ENCODE data around the gene GRIN2A. TPM values are rescaled to one million over a fixed set of nuclear protein-coding genes. Genes with fewer than 3 reads are reported as not detected.

The GRIN2A gene
- total and polyA plus RNA-seq, 2 donors (not counting 1 experiment from before 2014, with no cell fraction given), result 0.44 TPM; not detected in 1

- no peaks in the 10 kb centered on the region for H3K36me3 ChIP-seq (replicated peaks in 1 of 2; ENCODE audit: control extremely low read depth in 1 of 2, control insufficient read depth in 1 of 2, extremely low read depth in 1 of 2, insufficient read depth in 2 of 2, low read length in 1 of 2)
Measured at GRCh38 chr16:9821970-9822369, 360.3 kb downstream of the GRIN2A start.

GRCh38 chr16:9821331-9821730, 360.9 kb downstream of the GRIN2A start:
- H2AFZ ChIP-seq (ENCODE audit: insufficient read depth, low read depth, low read length, poor library complexity, severe bottlenecking), result no peak overlapping the region
- no peak overlapping the region for H3K4me3 ChIP-seq (ENCODE audit: control extremely low read depth in 1 of 5, extremely low read depth in 1 of 5, insufficient read depth in 1 of 5, low read depth in 2 of 5, low read length in 4 of 5)
- POLR2A ChIA-PET, result no interaction called here
- H3K27ac ChIP-seq (ENCODE audit: low read length in 2 of 2), result no peak overlapping the region
- no peaks in the 10 kb centered on the region for H3K4me1 ChIP-seq (ENCODE audit: control insufficient read depth in 2 of 2, insufficient read depth in 2 of 2, low read length in 2 of 2)
- Mint-ChIP-seq H3K27me3 (peaks cover 28% of the 10 kb centered on the region), H3K4me3 (no peak overlapping the region), H3K27ac (no peak overlapping the region), H3K9me3 (ENCODE audit: insufficient read depth) (no peaks in the 10 kb centered on the region), H3K4me1 (no peaks in the 10 kb centered on the region)
- no peak for TF ChIP-seq EZH2 (IDR thresholded peaks at IDR 0.05; ENCODE audit: borderline replicate concordance, insufficient read depth, low read depth, low read length, poor library complexity, severe bottlenecking)
- TF ChIP-seq CTCF (IDR thresholded peaks at IDR 0.05), result no peak
- no peaks in the 10 kb centered on the region for H3K79me2 ChIP-seq (ENCODE audit: control insufficient read depth, insufficient read depth, low read length)
- no peaks in the 10 kb centered on the region for H4K20me1 ChIP-seq (ENCODE audit: control insufficient read depth, insufficient read depth, low read length, poor library complexity, severe bottlenecking)
- H3K9ac ChIP-seq (ENCODE audit: low read length), result no peak overlapping the region
- ATAC-seq (ENCODE audit: low read depth) (no peak), DNase-seq (no peak)
- no peaks in the 10 kb centered on the region for H3K9me3 ChIP-seq (ENCODE audit: control extremely low read depth in 1 of 3, control insufficient read depth in 2 of 3, insufficient read depth in 1 of 3, low read length in 2 of 3)
- no peak overlapping the region for H3K4me2 ChIP-seq (replicated peaks; ENCODE audit: low read depth, low read length, poor library complexity, severe bottlenecking)
- intact Hi-C loops (cut with micrococcal nuclease), result no loop called here
- 100% methylated on average over 1 of the region's 3 CpGs for WGBS (ENCODE audit: insufficient coverage)
- CTCF ChIA-PET, result no interaction called here
- H3K27me3 ChIP-seq (replicated peaks in 1 of 4; ENCODE audit: control extremely low read depth in 1 of 4, control insufficient read depth in 3 of 4, insufficient read depth in 4 of 4, low read length in 3 of 4), result no peaks in the 10 kb centered on the region
- no peaks in the 10 kb centered on the region for H3K36me3 ChIP-seq (replicated peaks in 1 of 2; ENCODE audit: control extremely low read depth in 1 of 2, control insufficient read depth in 1 of 2, extremely low read depth in 1 of 2, insufficient read depth in 2 of 2, low read length in 1 of 2)

More at GRCh38 chr16:9821970-9822369, 360.3 kb downstream of the GRIN2A start:
- TF ChIP-seq CTCF (IDR thresholded peaks at IDR 0.05) (no peak), EZH2 (IDR thresholded peaks at IDR 0.05; ENCODE audit: borderline replicate concordance, insufficient read depth, low read depth, low read length, poor library complexity, severe bottlenecking) (no peak)
- H3K79me2 ChIP-seq (ENCODE audit: control insufficient read depth, insufficient read depth, low read length), result no peaks in the 10 kb centered on the region
- no peak overlapping the region for H3K4me3 ChIP-seq (ENCODE audit: control extremely low read depth in 1 of 5, extremely low read depth in 1 of 5, insufficient read depth in 1 of 5, low read depth in 2 of 5, low read length in 4 of 5)
- no peaks in the 10 kb centered on the region for H3K4me1 ChIP-seq (ENCODE audit: control insufficient read depth in 2 of 2, insufficient read depth in 2 of 2, low read length in 2 of 2)
- intact Hi-C loops (cut with micrococcal nuclease), result no loop called here
- no peak overlapping the region for H3K4me2 ChIP-seq (replicated peaks; ENCODE audit: low read depth, low read length, poor library complexity, severe bottlenecking)
- ChIA-PET POLR2A (no interaction called here), CTCF (no interaction called here)
- H3K9me3 Mint-ChIP-seq (ENCODE audit: insufficient read depth), result no peaks in the 10 kb centered on the region
- no peaks in the 10 kb centered on the region for H3K27me3 ChIP-seq (replicated peaks in 1 of 4; ENCODE audit: control extremely low read depth in 1 of 4, control insufficient read depth in 3 of 4, insufficient read depth in 4 of 4, low read length in 3 of 4)
- H3K9me3 ChIP-seq (ENCODE audit: control extremely low read depth in 1 of 3, control insufficient read depth in 2 of 3, insufficient read depth in 1 of 3, low read length in 2 of 3), result no peaks in the 10 kb centered on the region
- peaks cover 26% of the 10 kb centered on the region for H3K27me3 Mint-ChIP-seq
- H2AFZ ChIP-seq (ENCODE audit: insufficient read depth, low read depth, low read length, poor library complexity, severe bottlenecking), result no peak overlapping the region
- no peaks in the 10 kb centered on the region for H3K4me1 Mint-ChIP-seq
- ATAC-seq (ENCODE audit: low read depth) (no peak), DNase-seq (no peak)
- no peaks in the 10 kb centered on the region for H4K20me1 ChIP-seq (ENCODE audit: control insufficient read depth, insufficient read depth, low read length, poor library complexity, severe bottlenecking)
- no peak overlapping the region for H3K27ac Mint-ChIP-seq
- no peak overlapping the region for H3K4me3 Mint-ChIP-seq
- H3K27ac ChIP-seq (ENCODE audit: low read length in 2 of 2), result no peak overlapping the region
- H3K9ac ChIP-seq (ENCODE audit: low read length), result no peak overlapping the region
- WGBS (ENCODE audit: insufficient coverage), result 51% methylated on average over 4 of the region's 7 CpGs
